GM11168 (cell line): ENCODE measurements around the gene KCNMB4.

Experiments used
- in situ Hi-C: fragments of 300-500 bp; cut with MboI; formaldehyde crosslinking; loops from one replicate; pipeline ENCODE4 v1.12.0; 2022; ENCODE audit warnings: low sequenced_read_pairs; ENCODE audit not compliant: unreplicated experiment

Gene KCNMB4

GRCh38 chr12:70365648-70366518 lies at the start of gene KCNMB4:
Gene KCNMB4, plus strand, starts transcription at chr12:70366290. Its CDS starts 445 bp downstream, at chr12:70366735.
- in situ Hi-C loops: no loop called here

GRCh38 chr12:70317781-70318180 lies 48.3 kb upstream of the KCNMB4 start:
- in situ Hi-C loops: loop anchor here (10.0 kb wide), 1 partner anchor 53 kb away; no protein-coding TSS in a partner anchor

GRCh38 chr12:70319605-70320004 lies 46.5 kb upstream of the KCNMB4 start:
- in situ Hi-C loops: loop anchor here (10.0 kb wide), 1 partner anchor 55 kb away; no protein-coding TSS in a partner anchor

- in situ Hi-C loops: no loop called here
These were observed 44.9 kb upstream of the KCNMB4 start for GRCh38 chr12:70321191-70321590.

- in situ Hi-C loops: no loop called here
These were observed 38.5 kb upstream of the KCNMB4 start for GRCh38 chr12:70327541-70327940.

- in situ Hi-C loops: no loop called here
These were observed 36.4 kb upstream of the KCNMB4 start for GRCh38 chr12:70329728-70330127.

- in situ Hi-C loops: no loop called here
These were observed 35.9 kb upstream of the KCNMB4 start for GRCh38 chr12:70330158-70330557.

GRCh38 chr12:70332236-70332635 lies 33.9 kb upstream of the KCNMB4 start:
- in situ Hi-C loops: no loop called here

- in situ Hi-C loops: no loop called here
These were observed 31.3 kb upstream of the KCNMB4 start for GRCh38 chr12:70334742-70335141.

GRCh38 chr12:70338531-70338930 lies 27.6 kb upstream of the KCNMB4 start:
- in situ Hi-C loops: no loop called here

GRCh38 chr12:70351076-70351475 lies 15.0 kb upstream of the KCNMB4 start:
- in situ Hi-C loops: no loop called here

GRCh38 chr12:70353780-70354660 lies 12.1 kb upstream of the KCNMB4 start:
- in situ Hi-C loops: no loop called here

- in situ Hi-C loops: no loop called here
These were observed 11.3 kb upstream of the KCNMB4 start for GRCh38 chr12:70354787-70355186.

GRCh38 chr12:70355972-70356371 lies 10.1 kb upstream of the KCNMB4 start:
- in situ Hi-C loops: no loop called here

- in situ Hi-C loops: no loop called here
These were observed 6.5 kb upstream of the KCNMB4 start for GRCh38 chr12:70359458-70360197.

- in situ Hi-C loops: no loop called here
These were observed 5.9 kb upstream of the KCNMB4 start for GRCh38 chr12:70360218-70360617.

- in situ Hi-C loops: no loop called here
These were observed 1.2 kb upstream of the KCNMB4 start for GRCh38 chr12:70364695-70365397.

- in situ Hi-C loops: no loop called here
These were observed 767 bp upstream of the KCNMB4 start for GRCh38 chr12:70365398-70365647.

GRCh38 chr12:70366581-70367257 lies 629 bp downstream of the KCNMB4 start:
- in situ Hi-C loops: no loop called here
